NCI-H446 treated with DMSO at 0.1 percent for 48 hours (cell line): ENCODE measurements around the gene MRPL36.
"Not testable (repeated sequence)": the region's sequence is repeated elsewhere in the genome, so short reads cannot be mapped to it uniquely, and the experiment has no call there.

ENCODE experiments used
- DNase-seq: peaks from one replicate; lab custom pipeline; 2025; lab: John Stamatoyannopoulos, UW

MRPL36 gene

DNA sequence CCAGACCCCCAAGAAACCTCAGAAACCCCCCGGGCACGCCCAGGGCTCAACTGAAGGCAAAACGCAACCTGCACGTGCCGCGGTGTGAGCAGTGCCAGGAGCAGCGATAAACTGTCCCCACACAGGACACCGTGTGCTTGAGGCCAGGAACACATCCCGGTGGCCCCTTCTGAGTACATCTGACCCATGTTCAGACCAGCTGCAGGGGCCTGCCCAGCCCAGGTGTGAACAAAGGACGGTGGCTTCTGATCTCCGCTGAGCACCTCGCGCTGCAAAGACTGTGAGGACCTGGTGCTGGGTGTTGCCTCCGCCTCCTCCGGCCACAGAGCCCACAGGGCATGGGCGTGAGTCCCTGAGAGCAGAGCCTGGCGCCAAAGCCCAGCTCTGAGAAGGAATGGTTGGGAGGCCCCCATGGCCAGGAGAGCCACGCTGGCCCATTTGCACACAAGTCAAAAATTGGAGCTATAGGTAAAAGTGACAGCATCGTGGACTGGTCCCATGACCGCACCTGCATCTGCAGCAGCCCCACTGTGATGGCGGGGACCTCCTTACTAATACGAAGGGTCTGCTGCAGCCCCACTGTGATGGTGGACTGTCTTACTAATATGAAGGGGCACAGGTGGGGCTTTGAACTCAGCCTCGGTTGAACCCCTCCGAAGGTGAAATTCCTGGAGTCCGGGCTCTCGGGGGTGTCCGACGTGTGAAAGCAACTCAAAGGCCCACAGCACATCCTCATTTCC lies 33.0 kb upstream of the MRPL36 start:
- no peak for DNase-seq

DNA sequence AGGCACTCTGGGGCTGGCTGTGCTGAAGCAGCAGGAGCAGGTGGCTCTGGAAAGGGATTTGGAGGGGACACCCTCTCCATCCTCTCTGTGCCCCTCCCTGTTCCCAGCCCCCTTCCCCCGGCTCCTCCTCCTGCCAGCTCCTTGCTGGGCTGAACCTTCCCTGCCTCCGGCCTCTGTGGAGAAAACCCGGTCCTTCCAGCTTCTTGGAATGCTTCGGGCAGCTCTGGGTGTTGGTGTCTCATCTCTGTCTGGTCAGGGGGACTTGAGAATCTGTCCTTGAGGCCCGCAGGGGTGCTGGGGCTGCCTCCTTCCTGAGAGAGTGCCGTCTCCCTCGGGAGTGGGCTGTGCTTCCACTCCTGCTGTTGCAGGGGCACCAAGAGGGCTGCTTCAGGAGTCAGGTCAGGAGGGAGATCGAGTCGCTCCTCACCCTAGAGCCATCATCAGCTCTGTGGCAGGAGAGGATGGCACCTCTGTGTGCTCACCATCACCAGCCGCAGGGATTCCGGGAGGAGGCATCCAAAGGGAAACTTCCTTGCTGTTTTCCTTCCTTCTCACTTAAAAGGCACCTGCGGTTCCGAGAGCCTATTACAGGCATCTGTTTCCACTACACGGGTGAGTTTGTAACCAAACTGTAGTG lies 32.2 kb upstream of the MRPL36 start:
- no peak for DNase-seq

DNA sequence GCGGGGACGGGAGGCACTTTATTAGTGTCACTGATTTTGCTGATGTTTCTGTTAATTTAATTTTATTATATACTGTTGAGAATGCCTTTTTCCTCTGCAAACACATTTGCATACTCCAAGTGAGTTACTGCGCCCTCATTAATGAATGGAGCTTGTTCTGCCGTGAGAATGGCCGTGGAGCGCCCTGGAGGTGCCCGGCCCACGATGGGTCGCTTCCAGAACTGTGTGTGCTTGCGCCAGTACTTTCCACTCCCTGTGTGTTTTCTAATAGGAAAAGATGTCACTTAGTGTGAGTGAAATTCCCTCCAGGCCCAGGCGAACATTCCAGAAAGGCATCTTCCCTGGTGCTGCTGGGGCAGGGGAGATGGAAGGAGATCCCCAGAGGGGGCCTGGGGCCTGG lies 31.6 kb upstream of the MRPL36 start:
- DNase-seq = no peak

DNA sequence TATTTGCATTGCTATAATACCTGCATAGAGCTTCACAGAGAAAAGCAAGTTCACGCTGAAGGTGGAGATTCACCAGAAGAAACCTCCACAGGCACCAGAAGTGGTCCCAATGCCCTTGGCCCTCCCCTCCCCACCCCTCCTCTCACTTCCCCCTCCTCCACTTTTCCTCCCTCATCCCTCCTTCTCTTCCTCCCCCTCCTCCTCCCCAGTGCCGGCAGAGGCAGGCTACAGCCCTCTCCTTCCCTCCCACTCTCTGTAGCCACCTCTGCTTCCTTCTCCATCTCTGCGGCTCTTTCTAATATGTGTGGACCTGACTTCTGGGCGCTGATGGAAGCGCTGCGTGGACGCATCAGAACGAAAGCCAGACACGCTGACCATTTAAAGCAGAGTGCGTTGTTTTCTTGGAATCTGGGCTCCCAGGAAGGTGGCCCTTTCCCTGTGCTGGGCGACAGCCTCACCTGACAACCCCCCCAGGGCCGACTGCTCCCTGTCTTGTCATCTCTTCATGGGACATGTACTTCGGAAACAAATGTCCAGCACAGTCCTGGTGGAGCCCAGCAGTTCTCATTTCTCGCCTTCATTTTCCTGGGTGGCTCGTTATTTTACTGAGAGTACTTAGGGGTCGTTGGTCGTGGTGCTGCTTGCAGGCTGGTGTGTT lies 31.1 kb upstream of the MRPL36 start:
- no peak for DNase-seq

DNA sequence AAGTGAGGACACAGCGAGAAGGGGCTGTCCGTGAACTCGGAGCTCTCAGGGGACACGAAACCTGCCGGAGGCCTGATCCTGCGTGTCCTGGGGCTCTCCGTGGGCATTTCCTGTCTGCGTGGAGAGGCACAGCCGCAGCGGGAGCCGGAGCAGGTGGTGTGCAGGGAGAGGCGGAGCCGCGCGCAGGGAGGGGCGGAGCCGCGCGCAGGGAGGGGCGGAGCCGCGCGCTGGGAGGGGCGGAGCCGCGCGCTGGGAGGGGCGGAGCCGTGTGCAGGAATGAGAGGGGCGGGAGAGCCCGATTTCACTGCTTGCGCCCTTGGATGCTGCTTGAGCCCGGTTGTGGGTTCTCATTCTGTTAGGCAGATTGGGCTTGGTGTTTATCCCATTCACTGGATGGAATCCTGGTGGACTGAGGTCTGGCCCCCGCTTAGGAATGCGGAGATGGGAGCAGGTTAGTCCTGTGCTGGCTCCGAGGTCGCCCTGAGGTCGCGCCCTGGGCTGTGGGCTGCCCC lies 28.3 kb upstream of the MRPL36 start:
- DNase-seq = no peak

DNA sequence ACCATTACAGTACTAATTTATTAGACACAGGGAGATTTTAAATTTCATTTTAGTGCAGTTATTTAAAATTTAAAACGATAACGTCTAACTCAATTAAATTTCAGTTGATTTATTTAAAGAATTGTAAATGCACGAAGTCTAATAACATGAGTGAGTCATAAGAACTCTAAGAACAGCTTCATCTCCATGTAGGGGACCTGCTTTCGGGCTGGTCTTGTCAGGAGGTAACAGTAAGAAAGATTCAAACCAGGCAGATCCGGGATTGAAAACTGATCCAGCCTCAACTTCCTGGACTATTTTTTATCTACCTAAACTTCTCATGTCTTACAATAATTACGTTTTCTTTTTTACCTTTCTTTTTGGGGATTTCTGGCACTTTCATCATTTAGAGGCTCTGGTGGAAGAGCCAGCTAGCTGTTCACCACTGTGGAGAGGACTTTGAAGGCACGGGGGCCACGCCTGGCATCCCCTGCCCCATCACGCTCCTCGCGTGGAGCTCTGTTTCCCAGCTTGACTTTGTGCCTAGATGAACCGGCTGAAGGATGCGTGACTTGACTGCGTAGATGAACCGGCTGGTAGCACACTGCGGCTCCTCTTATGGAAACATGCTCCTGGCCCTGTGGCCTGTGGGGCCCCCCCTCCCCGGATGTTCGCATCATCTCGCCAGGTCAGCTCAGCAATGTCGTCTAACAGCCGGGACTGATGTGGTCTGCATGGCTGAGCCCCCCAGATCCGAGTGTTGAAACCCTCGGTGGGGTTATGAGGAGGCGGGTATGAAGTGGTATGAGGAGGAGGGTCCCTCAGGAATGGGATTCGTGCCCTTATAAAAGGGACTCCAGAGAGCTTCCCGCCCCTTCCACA lies 27.6 kb upstream of the MRPL36 start:
- no peak for DNase-seq

DNA sequence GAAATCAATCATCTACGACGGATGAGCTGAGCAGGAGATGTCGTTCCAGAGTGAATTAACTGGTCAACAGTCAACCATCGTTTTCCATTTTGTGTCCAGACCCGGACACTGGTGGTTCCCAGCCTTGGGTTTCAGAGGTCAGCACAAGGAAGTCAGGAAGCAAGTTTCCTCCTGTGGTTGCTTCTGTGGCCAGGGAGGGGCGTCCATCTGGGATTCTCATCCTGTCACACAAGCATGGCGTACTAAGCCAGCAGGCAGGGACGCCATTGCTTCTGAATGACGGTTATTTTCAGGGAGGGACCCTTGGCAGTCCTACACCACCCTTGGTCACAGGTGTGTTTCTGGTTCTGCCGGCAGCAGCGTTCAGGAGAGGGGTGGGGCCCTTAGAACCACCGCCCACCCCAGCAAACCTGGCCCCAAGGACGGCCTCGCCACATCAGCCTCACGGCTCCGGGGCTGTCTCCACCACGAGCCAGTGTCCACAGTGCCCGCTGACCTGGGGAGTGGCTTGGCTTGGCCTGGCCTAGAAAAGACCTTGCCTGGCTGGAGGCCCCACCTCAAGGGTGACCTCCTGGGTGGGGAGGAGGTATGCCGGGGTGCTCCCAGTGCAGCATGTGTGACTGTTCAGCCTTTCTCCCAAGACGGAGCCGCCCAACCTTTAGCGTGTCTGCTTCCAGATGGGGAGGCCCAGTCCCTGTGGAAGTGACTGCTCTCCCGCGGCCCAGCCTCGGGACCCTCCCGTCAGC lies 26.8 kb upstream of the MRPL36 start:
- DNase-seq = no peak

DNA sequence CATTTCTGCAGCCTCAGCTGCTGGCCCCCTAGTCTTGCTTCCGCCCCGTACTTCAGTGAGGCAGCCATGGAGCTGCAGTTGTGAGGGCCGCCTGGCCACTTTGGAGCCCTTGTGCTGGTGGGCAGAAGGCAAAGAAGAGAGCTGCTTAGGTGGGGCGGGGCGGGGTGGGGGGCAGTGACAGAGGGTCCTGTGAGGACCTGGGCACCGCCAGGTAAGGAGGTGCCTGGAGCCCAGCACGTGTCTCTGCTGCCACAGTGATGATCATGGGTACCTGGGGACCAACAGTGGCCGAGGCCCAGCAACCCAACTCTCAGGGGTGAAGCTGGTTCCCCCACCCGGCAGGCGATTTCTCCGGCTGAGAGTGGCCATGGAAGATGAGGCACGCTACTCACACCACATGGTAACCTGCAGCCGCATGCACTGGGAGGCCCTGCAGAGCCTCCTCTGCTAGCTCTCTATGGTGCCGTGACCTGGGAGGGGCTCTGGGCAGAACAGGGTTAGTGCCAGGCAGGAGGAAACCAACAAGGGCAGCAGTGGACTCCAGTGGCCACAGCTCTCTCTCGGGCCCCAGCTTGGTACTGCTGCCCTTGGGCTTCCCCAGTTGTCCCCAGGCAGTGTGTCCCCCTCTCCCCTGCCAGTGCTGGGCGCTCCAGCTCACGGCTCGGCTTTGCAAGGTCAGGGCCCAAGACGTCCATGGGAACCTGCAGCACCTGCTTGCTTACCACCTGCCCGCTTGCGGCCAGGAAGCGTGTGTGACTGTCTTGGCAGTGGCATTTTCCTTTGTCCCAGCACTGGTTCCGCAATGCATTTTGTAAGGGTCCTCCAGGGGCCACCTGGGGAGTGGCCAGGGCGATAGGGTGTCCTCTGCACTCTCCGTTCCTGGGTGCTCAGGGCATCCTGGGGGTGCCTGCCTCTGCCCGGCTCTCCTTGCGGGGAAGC lies 25.5 kb upstream of the MRPL36 start:
- no peak for DNase-seq

DNA sequence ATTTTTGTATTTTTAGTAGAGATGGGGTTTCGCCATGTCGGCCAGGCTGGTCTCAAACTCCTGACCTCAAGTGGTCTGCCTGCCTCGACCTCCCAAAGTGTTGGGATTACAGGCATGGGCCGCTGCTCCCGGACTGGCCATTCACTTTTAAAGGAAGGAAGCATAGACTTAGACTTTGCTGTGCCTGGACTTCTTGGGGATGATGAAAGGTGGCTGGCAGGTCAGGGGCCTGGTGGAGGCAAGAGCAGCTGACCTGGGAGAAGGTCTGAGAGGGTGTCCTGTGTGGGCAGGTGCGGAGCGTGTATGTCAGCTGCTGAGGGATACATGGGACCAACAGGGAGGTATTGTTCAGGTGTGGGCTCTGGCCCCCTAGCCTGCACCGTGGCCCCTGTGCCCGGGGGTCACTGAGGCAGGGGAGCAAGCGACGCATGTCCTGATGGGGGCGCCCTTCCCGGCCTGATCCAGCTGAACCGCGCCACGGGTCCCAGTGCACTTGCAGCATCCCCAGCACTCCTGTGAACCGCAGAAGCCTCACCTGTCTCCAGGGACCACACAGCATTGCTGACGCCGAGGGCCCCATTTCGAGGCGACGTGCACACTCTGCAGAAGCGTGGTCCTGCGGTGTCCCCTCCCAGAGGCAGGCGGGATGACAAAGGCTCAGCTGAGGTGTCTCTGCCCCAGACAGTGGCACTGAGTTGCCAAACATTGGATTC lies 24.6 kb upstream of the MRPL36 start:
- DNase-seq = no peak

DNA sequence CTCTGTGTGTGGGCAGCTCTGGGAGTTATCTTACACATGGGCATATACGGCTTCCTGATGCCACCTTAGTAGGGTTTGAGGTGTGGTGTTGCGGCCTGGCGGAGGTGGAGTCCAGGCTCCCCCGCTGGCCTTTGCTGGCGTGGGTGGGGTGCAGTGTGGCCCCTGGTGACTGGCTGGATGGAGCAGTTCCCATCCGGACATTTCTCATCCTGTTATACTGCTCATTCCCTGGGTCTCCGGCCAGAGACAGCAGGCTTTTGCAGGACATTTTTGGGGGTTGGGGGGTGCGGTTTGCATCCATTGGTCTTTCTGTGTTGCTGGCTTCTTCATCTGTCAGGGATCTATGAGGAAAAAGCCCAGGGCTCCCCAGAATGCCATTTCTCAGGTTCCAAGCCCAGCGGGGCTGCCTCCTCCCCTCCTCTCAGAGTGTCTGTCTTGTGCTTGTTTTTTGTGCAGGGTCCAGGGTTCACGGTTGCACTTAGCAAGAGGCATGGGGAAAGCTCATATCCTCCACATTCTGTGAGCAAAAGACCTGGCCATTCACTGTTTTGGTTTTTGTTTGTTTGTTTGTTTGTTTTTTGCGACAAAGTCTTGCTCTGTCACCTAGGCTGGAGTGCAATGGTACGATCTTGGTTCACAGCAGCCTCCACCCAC lies 23.9 kb upstream of the MRPL36 start:
- DNase-seq = no peak

DNA sequence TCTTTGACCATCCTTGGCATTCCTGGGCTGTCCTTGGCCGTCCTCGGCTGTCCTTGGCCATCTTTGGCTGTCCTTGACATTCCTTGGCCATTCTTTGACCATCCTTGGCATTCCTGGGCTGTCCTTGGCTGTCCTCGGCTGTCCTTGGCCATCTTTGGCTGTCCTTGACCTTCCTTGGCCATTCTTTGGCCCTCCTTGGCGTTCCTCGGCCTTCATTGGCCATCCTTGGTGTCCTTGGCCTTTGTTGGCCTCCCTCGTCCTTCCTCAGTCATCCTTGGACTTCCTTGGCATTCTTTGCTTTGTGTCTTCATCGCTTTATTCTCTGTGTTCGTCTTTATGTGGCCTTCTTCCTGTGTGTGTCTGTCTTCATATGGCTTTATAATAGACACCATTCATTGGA lies 22.2 kb upstream of the MRPL36 start:
- no peak for DNase-seq

DNA sequence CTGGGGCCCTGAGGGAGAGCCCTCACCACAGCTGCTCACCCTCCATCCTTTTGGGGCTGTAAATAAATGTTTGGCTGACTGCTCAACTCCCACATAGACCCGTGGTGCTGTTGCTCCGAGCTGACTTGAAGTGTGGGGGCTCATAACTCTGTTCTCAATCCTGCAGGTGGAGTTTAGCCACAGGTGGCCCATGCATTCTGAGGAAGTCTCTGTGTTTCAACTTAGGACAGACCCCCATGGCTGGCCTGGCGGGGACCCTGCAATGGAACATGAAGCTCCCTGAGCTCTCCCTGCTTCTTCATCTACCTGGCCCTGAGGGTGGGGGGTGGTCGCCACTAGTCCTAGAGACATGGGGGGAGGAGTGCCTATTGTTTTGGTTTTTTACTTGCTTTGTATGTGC lies 21.3 kb upstream of the MRPL36 start:
- no peak for DNase-seq

DNA sequence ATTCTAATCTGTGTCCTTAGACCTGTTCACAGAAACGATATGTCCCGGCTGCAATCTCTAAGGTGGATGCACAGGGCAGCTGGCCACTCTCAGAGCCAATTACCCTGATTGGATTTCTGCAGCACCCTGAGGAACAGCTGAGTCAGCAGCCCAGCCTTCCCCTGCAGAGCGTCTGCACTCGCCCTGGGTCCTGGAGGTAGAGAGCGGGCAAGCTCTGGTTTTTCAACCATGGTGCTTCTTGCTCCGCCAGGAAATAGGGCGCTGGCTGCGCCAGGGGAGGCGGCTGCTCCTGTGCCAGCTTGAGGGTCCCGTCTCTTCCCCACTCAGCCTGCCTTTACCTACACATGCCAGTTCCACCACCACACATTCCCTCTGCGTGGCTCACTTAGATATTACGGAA lies 20.7 kb upstream of the MRPL36 start:
- no peak for DNase-seq

DNA sequence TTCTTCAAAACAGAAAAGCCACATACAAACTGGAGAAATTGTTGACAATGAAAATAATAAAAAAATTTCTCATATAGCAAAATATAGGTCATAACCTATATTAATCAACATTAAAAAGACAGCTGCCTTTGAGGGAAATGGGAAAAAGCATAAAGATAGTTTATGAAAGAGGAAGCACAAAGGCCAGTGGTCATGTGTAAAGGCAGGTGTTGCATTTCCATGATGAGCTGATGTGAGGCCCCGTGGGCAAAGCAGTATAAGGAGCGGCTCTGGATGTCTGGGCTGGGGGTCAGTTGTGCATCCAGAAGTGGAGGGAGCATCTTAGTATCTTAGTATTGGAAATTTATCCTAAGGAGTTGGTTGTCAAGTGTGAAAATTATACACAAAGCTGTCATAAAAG lies 19.8 kb upstream of the MRPL36 start:
- DNase-seq = no peak

DNA sequence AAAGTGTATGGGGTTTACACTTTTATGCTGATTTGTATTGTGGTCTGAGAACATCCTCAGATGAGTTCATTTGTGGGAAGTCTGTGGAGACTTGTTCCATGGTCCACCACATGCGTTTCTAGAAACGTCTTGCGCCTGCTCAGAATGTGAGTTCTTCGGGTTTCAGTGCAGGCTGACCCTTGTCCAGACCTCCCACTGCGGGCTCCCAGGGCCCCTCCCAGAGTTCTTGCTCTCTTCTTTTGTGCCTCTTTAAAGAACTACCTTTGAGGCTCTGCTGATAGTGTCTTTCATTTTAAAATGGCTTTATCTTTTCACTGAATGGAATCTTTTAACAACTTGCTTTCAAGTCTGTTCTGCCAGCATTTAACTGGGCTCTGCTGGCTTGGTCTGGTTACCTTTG lies 19.1 kb upstream of the MRPL36 start:
- DNase-seq = no peak

DNA sequence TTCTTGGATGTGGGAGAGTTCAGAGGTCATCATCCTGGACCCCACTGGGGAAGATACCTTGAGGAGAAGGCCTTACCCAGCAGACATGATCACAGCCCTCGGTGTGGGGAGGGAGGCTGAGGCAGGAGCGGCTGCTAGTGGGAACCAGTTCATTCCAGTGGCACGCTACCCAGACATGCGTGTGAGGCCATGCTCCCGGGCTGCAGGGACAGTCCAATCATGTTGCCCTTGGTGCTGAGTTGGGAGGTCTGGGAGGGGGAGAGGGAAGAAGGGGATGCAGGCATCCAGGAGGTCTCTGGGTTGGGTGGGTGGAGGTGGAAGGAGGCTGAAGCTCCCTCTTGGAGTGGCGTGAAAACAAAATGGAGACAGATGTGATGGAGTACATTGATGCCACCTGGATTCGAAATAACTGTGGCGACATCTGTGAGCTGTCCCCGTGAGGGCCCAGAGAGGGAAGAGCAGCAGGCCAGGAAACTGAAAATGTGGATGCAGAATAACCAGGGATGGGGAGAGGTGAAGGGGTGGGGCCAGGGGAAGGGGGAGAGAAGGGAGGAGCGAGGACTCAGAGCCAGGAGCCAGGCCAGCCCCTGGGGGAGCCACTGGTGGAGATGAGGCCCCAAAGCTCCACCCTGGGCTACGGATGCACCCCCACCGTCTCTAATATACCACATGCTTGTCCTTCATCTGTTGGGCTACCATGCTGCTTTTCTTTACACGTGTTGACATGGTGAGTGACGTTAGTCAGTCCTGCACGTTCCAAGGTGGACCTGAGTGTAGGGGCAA lies 17.8 kb upstream of the MRPL36 start:
- DNase-seq = no peak

DNA sequence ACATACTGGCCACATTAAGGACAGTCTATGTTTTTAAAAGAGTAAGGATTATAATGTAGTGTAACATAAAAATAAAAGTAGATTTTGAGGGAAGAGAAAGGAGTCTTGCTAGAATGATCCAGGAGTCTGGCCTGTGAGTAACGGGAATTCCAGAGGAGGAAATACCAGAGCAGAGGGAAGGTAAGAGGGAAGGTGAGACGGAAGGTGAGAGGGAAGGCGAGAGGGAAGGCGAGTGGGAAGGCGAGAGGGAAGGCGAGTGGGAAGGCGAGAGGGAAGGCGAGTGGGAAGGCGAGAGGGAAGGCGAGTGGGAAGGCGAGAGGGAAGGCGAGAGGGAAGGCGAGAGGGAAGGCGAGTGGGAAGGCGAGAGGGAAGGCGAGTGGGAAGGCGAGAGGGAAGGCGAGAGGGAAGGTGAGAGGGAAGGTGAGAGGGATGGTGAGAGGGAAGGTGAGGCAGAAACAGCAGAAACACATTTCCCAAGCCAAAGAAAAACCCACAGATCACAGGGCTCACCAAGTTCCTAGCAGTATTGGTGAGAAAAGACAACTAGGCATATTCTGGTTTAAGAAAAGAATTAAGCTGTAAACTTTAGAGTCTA lies 17.0 kb upstream of the MRPL36 start:
- not testable (repeated sequence) for DNase-seq

DNA sequence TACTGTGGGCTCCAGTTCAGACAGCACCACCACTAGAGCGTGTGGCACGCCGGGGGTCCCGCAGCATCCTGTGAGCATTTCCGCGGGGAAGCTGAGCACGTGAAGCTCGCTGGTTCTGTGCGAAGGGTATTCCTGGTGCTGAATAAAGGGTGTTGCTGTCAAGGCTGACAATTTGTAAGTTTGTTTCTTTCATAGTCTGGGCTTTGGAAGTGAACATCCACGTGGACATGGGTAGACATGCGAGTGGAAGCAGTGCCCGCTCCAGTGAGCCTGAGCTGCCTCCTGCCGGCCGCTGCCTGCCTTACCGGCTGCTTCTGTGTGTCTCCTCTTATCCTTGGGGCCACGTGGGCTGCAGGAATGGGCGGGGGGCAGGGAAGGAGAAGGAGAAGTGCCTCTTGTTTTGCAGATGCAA lies 16.2 kb upstream of the MRPL36 start:
- DNase-seq = no peak
